SIG-M5 treated with dmso at 0.1 percent for 504 hours (cell line): ENCODE measurements around the gene ABCC4.

Experiments used
- DNase-seq: peaks from one replicate; lab custom pipeline; 2025; ENCODE audit not compliant: unreplicated experiment; lab: John Stamatoyannopoulos, UW

ABCC4 gene

DNA sequence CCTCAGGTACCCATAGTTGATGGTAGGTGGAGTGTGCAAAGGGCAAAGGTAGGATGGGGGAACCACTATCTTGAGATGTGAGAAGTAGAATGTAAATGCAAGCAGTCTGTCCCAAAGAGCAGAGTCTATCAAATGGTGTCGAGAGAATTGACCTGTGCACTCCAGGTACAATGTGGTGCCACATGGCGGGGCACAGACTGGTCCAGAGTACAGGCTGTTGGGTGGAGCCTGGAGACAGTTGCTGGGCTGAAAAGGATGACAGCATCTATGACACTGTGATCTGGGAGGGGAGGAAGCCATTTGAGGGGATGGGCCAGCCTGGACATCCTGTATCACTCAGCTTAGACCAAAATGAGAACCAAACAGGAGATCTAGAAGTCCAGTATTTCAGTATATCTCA lies 180.6 kb downstream of the ABCC4 start:
- DNase-seq: no peak

DNA sequence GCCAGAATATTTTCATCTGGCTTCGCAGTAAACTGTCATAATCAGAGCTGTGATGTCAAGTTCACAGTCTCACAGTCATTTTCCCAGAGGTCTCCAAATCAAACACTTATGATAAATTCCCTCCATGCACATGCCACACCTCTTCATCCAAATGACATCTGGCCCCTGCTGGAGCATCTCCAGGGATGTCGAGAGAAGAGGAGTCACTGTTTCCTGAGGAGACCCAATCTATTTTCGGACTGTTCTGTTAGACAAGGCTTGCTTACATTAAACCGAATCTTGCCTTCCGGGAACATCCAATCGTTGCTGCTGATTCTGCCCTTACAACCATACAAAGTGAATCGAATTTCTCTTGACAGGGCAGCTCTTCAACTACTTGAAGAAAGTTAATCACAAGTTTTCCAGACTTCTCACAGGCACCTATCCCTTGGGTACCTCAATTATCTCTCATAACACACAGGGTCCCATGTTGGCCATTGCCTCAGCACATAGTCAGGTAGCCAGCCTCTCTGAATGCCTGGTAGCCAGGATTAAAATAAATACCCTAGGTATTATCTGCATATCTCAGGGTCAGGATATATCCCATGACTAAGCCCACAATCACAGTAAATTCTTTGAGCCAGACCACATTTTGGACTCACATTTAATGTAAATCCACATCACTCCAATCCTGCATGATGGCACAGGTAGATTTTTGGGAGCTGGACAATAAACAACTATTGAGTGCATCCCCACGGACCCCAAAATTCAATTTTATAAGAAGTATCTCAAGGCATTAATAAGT lies 182.5 kb downstream of the ABCC4 start:
- DNase-seq: no peak

DNA sequence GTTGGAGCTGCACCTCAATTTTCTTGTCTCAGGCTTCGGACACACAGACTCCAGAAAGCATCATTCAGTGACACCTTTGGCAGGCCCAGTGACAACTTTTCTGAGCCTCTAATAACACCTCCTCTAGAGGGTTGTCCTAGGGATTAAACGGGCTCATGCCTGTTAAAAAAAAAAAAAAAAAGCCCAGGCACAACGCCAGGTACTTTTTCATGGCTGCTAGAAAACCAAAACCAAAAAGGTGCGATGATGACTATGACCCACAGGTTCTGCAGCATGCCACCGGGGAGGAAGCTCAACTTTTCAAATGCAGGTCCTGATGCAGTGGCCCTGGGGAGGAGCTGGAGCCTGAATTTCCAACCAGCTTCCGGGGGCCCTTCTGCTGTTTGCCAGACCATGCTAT lies 184.2 kb downstream of the ABCC4 start:
- DNase-seq: no peak

DNA sequence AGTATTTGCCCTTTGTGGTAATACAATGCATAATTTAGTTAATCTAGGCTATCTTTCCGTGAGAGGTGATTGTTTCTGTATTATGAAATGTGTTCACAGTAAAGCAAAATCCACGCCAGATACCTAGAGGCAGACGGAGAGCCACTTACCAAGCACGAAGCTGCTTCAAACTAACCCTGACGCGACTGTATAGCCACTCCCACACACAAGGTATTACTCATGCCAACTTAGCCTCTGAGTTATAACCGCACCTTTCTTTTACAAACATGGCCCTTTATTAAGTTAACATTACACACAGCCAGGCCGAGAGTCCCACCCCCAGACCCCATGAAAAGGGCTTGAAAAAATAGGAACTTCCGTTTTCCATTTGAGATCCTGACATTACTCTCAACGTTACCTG lies 185.7 kb downstream of the ABCC4 start:
- DNase-seq: no peak

DNA sequence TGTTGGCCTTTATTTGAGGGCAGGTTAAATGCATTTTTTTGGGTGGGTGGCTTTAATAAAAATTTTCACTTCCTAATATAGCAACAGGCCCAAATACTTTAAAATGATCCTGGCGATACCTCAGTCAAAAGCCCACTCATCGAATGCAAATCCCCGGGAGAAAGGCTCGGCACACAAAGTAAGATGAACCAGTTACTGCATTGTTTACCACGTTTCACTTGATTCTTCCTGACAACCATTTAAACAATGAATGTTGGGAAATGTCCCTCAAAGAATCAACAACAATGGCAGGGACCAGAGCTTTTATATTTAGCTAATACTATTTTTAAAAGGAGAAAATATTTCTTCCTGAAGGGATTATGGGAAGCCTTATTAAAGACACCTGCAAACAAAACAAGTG lies 187.7 kb downstream of the ABCC4 start:
- no peak for DNase-seq

DNA sequence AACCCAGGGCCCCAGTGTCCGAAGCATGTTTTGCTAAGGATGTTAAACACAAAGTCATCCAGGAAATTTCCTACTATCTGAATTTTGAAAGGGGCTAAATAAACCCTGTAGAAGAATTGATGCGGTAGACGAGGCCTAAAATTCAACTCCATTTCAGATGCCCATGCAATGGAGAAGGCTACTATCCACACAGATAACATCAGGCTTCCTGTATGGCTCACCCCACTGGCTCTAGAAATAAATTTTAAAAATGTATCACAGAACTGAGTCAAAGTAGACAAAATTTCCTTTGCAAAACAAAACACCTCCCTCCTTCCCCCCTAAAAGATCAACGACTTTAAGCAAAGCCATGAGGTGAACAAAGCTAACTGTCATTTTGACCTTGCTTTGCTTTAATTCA lies 188.4 kb downstream of the ABCC4 start:
- no peak for DNase-seq

DNA sequence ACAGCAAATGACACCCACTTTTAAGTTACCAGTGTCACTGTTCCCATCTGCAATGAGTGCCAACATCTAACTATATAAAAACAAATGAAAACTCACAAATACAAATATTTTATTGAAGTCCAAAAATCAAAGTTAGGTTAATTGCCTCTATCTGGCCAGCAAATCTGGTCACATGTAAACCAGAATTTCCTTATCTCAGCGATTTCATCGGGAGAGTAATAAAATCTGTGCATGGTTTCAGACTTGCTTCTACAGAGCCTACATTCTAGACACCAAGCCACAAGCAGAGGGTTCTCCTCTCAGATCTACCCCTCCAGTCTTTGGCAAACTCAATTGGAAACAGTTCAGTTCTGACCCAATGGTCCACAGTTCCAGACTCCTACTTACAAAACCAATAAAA lies 189.6 kb downstream of the ABCC4 start:
- DNase-seq: no peak

GRCh38 chr13:95106562-95106961 lies 194.7 kb downstream of the ABCC4 start:
- no peak for DNase-seq

- no peak for DNase-seq
These were observed 200.5 kb downstream of the ABCC4 start for GRCh38 chr13:95100525-95101433.

DNA sequence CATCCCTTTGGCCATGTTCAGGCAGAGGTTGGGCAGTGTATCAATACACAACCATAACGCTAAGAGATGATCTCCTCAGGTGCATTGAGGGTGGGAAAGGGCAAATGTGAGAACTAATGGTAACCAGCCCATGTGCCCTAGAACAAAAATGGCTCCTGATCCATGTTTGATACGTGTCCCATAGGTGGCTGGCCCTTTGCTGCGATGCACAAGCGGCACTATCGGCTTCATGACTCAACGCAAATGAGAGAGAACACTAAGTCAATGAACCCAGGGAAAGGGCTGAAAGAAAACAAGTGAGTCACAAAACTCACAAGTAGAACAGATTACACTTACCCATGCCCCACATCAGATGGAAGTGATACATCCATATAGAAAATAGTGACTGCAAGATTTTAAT lies 201.7 kb downstream of the ABCC4 start:
- no peak for DNase-seq

DNA sequence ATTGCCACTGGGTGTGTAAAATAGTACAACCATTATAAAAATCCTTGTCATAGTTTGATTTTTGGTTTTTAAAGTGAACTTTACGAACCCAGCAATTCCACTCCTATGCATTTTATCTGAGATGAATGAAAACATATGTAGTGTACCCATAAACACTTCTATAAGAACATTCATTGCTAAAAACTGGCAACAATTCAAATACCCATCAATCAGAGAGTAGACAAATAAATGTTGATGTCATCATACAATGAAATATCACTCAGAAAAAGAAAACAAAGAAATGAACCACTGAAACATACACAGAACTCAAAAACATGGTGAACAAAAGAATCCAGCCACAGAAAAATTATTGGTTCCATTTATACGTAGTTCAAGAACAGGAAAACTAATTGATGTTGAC lies 202.3 kb downstream of the ABCC4 start:
- no peak for DNase-seq

GRCh38 chr13:95091755-95092154 lies 209.5 kb downstream of the ABCC4 start:
- no peak for DNase-seq

- DNase-seq: no peak
These were observed 213.4 kb downstream of the ABCC4 start for GRCh38 chr13:95087746-95088305.

- DNase-seq: no peak
These were observed 214.5 kb downstream of the ABCC4 start for GRCh38 chr13:95086761-95087160.

DNA sequence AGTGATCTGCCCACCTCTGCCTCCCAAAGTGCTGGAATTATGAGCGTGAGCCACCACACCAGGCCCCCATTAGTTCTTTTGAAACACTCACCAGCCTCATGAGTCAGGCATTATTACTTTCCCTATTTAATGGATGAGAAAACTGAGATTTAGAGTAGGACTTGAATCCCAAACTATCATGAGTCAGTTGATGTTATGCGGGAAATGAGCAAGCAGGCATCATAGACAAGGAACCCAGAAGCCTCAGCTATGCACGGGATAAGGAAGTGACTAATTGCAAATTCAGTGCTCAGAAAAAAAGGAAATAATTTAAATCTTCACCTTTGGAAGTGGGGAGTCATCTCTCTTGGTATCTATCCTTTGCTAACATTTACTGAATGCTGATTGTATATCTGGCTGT lies 217.5 kb downstream of the ABCC4 start:
- no peak for DNase-seq

DNA sequence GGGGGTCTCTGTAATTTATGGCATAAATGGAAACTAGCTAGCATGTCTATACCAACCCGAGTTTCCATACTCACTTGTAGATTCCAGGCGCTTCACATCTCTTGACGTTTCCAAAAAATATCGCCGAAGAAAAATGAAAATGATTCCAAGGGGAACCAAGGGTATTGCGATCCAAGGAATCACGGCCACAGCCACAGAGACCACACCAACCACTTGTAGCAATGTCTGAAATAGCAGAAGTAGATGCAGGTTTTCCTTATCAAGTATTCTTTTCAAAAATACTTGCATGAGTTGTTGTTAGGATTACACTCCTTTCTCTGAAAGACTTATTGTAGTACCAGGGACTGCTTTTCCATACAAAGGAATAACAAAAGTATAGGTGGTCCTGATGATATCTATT lies 218.2 kb downstream of the ABCC4 start:
- DNase-seq: no peak

DNA sequence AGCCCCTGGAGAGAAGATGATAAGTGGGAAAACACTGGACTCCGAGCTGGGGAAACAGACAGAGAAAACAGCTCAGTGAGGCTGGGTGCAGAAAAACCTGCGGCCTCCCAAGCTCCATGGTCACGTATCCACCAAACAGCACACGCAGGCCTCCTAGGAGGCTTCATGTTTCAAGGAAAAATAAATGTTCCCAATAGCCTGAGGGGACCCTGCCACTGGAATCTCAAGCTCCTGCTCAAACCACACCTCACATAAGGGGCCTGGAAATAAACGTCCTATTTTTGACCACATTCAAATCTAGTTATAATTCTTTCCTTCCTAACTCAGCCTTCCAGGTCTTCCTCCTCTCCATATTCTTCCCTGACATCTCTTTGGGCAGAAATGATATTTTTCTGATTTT lies 225.7 kb downstream of the ABCC4 start:
- DNase-seq: no peak

GRCh38 chr13:95074820-95075219 lies 226.4 kb downstream of the ABCC4 start:
- DNase-seq: no peak

DNA sequence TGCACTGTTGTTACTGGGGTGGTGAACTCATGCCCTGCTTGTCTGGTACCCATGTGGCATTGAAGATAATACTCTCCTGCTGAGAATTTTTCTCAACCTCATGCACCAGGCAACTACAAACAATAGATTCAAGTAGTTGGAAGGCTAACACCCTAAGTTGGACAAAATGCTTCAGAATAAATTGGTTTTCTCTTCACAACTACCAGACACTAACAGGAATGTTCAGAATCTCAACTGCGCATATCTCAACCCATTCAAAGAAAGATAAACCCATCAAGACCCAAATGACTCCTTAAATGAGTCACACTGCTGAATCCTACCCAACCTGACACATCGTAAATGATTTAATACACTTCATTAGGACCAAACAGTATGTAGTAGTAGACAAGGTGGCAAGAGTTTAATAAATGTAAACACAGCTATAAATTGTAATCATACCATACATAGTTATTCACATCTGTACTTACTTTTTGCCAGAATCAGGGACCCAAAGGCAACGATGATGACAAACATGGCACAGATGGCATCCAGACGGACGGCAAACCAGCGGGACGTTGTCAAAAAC lies 227.4 kb downstream of the ABCC4 start:
- no peak for DNase-seq

GRCh38 chr13:95067303-95067702 lies 233.9 kb downstream of the ABCC4 start:
- DNase-seq: no peak

DNA sequence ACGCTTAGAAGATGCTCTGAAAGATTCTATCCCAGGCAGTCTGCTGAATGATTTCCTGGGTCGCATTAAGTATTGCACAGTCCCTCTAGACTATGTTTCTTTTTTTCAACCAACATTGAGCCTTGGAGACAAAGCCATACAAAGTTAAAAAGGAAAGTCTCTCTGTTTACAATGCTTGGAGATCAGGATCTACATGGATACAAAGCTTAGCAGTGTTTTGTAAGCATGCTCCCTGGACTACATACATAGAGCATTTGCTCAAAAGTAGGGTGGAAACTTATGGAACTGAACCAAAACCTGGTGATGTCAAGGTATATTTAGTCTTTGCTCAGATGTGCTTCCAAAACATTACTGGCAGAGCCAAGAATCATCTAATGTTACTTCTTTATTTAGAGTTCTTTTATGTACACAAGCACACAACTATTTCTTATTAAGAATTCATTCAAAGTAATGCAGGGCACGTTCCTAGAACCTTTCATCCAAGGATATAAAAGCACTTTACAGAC lies 241.2 kb downstream of the ABCC4 start:
- DNase-seq: no peak
